ENCODE measurements around the gene CNPY1. TPM values are rescaled to one million over a fixed set of nuclear protein-coding genes. Genes with fewer than 3 reads are reported as not detected.

Gene CNPY1
- total and polyA plus RNA-seq, 4 donors: 0.41 to 0.79 (median 0.66) TPM; not detected in 1

DNA sequence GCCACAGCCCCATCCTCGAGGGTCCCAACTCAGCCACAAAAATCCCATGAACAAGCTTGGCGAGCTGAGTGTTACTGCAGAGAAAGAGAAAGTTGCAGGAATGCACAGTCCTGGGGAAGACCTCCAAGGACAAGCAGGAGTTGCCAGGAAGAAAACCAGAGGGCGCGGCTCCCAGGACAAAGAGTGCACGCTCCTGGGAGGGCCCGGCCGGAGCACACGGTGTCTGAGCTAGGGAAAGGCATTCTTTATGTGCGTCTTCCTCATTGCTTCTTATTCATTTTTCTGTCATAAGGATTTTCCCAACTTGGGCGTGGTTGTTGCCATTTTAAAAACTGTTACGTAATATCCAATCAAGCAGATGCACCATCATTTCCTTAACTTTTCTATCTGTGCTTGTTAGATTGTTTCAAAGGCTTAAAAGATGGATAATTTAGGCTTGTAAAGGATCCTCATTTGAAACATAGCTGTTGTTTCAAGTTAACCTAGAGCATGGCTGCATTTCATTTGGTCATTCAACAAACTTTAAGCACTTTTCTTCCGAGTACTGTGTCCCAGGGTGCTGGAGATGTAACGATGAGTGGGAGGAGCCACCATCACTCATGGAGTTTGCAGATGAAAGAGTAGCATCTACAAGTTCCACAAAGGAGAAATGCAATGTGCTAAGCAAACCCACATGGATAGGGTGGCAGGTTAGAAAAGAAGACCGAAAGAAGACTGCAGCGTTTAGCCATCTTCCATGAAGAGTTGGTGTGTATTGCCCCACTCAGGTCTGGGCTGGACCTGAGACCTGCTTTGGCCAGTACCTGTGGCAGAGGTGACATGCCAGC is 5.6 kb upstream of the CNPY1 start:
- H3K27me3 ChIP-seq (ENCODE audit: control insufficient read depth, insufficient read depth, low read length): no peaks in the 10 kb centered on the region
- no peaks in the 10 kb centered on the region for H3K9me3 ChIP-seq (ENCODE audit: control insufficient read depth, insufficient read depth, low read length)
- 70% methylated on average over 12 of the region's 15 CpGs for WGBS (ENCODE audit: insufficient coverage)
- DNase-seq (ENCODE audit: low read depth in 4 of 6, low spot score in 6 of 6): no peak
- no peak overlapping the region for H3K27ac ChIP-seq (ENCODE audit: low read depth, low read length)
- peaks cover 4% of the 10 kb centered on the region for H3K4me1 ChIP-seq (ENCODE audit: control insufficient read depth, insufficient read depth, low read length)
- no peaks in the 10 kb centered on the region for H3K36me3 ChIP-seq (ENCODE audit: control insufficient read depth, insufficient read depth, low read length)
- H3K4me3 ChIP-seq (ENCODE audit: low read depth, low read length): no peak overlapping the region

- H3K4me3 ChIP-seq (ENCODE audit: low read depth, low read length): no peak overlapping the region
- no peak for DNase-seq (ENCODE audit: low read depth in 4 of 6, low spot score in 6 of 6)
- H3K27me3 ChIP-seq (ENCODE audit: control insufficient read depth, insufficient read depth, low read length): no peaks in the 10 kb centered on the region
- peaks cover 4% of the 10 kb centered on the region for H3K4me1 ChIP-seq (ENCODE audit: control insufficient read depth, insufficient read depth, low read length)
- H3K36me3 ChIP-seq (ENCODE audit: control insufficient read depth, insufficient read depth, low read length): no peaks in the 10 kb centered on the region
- H3K9me3 ChIP-seq (ENCODE audit: control insufficient read depth, insufficient read depth, low read length): no peaks in the 10 kb centered on the region
- no peak overlapping the region for H3K27ac ChIP-seq (ENCODE audit: low read depth, low read length)
- 93% methylated on average over 10 of the region's 12 CpGs for WGBS (ENCODE audit: insufficient coverage)
Observed at GRCh38 chr7:155550916-155551315, 4.6 kb upstream of the CNPY1 start.

DNA sequence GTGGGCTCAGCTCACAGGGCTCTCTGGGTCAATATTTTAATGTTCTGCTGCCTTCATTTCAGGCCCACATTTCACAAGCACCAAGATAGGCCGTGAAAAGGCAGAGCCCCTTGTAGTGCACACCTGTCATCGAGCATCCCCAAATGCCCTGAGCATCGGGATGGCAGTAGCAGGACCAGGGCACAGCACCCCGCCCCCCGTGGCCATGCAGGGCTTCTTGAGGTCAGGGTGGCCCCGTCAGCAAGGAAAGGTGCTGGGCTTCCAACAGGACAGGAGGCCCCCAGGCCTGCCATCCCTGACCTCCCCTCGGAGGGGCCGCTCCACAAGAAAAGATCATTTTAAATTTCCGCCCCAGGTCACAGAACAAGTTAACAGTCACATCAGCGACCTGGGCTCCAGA is 2.9 kb upstream of the CNPY1 start:
- no peaks in the 10 kb centered on the region for H3K9me3 ChIP-seq (ENCODE audit: control insufficient read depth, insufficient read depth, low read length)
- H3K4me3 ChIP-seq (ENCODE audit: low read depth, low read length): no peak overlapping the region
- no peaks in the 10 kb centered on the region for H3K27me3 ChIP-seq (ENCODE audit: control insufficient read depth, insufficient read depth, low read length)
- H3K36me3 ChIP-seq (ENCODE audit: control insufficient read depth, insufficient read depth, low read length): no peaks in the 10 kb centered on the region
- H3K27ac ChIP-seq (ENCODE audit: low read depth, low read length): no peak overlapping the region
- no peak for DNase-seq (ENCODE audit: low read depth in 4 of 6, low spot score in 6 of 6)
- no peaks in the 10 kb centered on the region for H3K4me1 ChIP-seq (ENCODE audit: control insufficient read depth, insufficient read depth, low read length)
- 97% methylated on average over 8 of the region's 10 CpGs for WGBS (ENCODE audit: insufficient coverage)

GRCh38 chr7:155547161-155547791 is 917 bp upstream of the CNPY1 start:
- Histone ChIP-seq H3K4me3 (ENCODE audit: low read depth, low read length) (no peak overlapping the region), H3K4me1 (ENCODE audit: control insufficient read depth, insufficient read depth, low read length) (peaks cover 14% of the 10 kb centered on the region), H3K27me3 (ENCODE audit: control insufficient read depth, insufficient read depth, low read length) (no peaks in the 10 kb centered on the region), H3K27ac (ENCODE audit: low read depth, low read length) (no peak overlapping the region), H3K36me3 (ENCODE audit: control insufficient read depth, insufficient read depth, low read length) (no peaks in the 10 kb centered on the region), H3K9me3 (ENCODE audit: control insufficient read depth, insufficient read depth, low read length) (no peaks in the 10 kb centered on the region)
- WGBS (ENCODE audit: insufficient coverage): 85% methylated on average over 12 of the region's 12 CpGs
- DNase-seq (ENCODE audit: low read depth in 4 of 6, low spot score in 6 of 6): no peak

DNA sequence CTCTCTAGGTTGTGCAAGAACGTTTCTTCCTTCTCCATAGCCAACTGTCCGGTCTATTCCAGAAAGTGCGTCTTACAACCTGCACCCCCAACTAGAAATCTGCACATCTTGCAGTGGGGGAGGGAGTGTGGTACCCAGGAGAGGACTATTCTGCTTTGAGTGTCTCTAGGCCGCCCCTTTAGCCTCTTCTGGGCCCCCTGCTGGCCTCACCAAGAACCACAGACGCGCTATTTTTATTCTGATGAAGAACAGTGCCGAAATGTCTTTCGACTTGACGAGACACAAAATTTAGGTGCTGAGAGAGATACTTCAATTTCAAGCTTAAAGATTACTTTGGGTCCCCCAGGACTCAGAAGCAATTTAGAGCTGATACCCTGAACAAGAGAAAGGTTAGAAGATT is 1.0 kb downstream of the CNPY1 start:
- Histone ChIP-seq H3K27me3 (ENCODE audit: control insufficient read depth, insufficient read depth, low read length) (no peaks in the 10 kb centered on the region), H3K4me1 (ENCODE audit: control insufficient read depth, insufficient read depth, low read length) (peaks cover 14% of the 10 kb centered on the region), H3K36me3 (ENCODE audit: control insufficient read depth, insufficient read depth, low read length) (no peaks in the 10 kb centered on the region), H3K27ac (ENCODE audit: low read depth, low read length) (no peak overlapping the region), H3K4me3 (ENCODE audit: low read depth, low read length) (no peak overlapping the region), H3K9me3 (ENCODE audit: control insufficient read depth, insufficient read depth, low read length) (no peaks in the 10 kb centered on the region)
- DNase-seq (ENCODE audit: low read depth in 4 of 6, low spot score in 6 of 6): no peak
- 91% methylated on average over 5 of the region's 9 CpGs for WGBS (ENCODE audit: insufficient coverage)

DNA sequence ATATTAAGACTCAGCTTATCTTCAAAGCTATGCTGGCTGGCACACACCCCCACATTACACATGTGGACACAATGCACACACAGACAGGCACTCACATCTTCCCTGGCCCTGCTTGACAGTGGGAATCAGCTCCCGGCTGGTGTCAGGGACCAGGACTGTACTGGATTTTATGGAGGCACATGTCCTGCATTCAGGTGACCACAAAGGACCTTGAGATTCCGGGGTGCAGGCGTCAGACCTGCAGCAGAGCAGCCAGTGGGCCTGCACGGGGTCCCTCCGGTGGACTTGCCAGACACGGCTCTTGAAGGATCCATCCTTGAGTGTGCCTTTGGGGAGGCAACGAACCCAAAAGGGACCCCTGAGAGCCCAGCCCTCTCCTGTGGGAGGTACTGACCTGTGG is 1.9 kb downstream of the CNPY1 start:
- no peak for DNase-seq (ENCODE audit: low read depth in 4 of 6, low spot score in 6 of 6)
- H3K27ac ChIP-seq (ENCODE audit: low read depth, low read length): no peak overlapping the region
- no peak overlapping the region for H3K4me3 ChIP-seq (ENCODE audit: low read depth, low read length)
- H3K27me3 ChIP-seq (ENCODE audit: control insufficient read depth, insufficient read depth, low read length): no peaks in the 10 kb centered on the region
- H3K9me3 ChIP-seq (ENCODE audit: control insufficient read depth, insufficient read depth, low read length): no peaks in the 10 kb centered on the region
- H3K4me1 ChIP-seq (ENCODE audit: control insufficient read depth, insufficient read depth, low read length): peaks cover 14% of the 10 kb centered on the region
- no peaks in the 10 kb centered on the region for H3K36me3 ChIP-seq (ENCODE audit: control insufficient read depth, insufficient read depth, low read length)
- WGBS (ENCODE audit: insufficient coverage): 93% methylated on average over 7 of the region's 7 CpGs

- Histone ChIP-seq H3K4me1 (ENCODE audit: control insufficient read depth, insufficient read depth, low read length) (peaks cover 14% of the 10 kb centered on the region), H3K27ac (ENCODE audit: low read depth, low read length) (no peak overlapping the region), H3K9me3 (ENCODE audit: control insufficient read depth, insufficient read depth, low read length) (no peaks in the 10 kb centered on the region), H3K4me3 (ENCODE audit: low read depth, low read length) (no peak overlapping the region), H3K36me3 (ENCODE audit: control insufficient read depth, insufficient read depth, low read length) (no peaks in the 10 kb centered on the region), H3K27me3 (ENCODE audit: control insufficient read depth, insufficient read depth, low read length) (no peaks in the 10 kb centered on the region)
- WGBS (ENCODE audit: insufficient coverage): 81% methylated on average over 9 of the region's 9 CpGs
- DNase-seq (ENCODE audit: low read depth in 4 of 6, low spot score in 6 of 6): no peak
Observed at GRCh38 chr7:155543926-155544325, 2.4 kb downstream of the CNPY1 start.

DNA sequence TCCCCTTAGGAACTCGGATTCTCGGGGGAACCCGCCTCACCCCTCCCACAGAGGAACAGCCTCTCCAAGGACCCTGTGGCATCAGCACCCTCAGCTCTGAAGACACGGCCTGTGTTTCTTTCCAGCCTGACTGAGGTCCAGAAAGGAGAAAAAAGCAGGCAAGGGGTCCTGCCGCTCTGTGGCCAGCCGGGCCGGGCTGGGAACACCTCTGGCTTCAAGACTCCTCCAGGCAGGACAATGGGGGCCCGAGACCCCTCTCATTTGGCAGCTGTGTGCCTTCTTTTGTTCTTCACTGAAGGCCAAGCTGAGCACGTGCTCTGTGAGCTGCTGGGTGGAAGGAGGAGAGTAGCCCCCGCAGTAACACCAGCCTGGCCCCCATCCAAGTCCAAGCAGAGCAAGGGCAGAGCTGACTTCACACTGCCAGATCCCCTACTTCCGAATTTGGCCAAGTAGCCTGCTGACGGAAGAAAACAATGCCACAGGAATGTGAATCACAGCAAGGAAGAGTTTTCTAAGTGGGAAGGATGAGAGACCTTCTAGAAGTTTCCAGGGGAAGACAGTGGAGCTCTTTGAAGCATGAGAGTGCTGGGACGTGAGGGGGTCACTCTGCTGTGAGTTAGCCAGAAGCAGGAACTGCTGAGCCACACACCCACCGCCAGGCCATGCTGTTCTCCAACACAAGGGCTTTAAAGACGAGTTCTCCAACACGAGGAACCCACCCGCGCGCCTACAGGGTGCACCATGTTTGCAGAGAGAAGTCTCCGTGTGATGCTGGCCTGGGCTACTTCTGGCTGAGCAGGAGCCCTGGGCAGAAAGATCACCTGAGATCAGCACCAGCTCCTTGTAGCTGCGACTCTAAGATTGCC is 3.1 kb downstream of the CNPY1 start:
- Histone ChIP-seq H3K4me3 (ENCODE audit: low read depth, low read length) (no peak overlapping the region), H3K4me1 (ENCODE audit: control insufficient read depth, insufficient read depth, low read length) (peaks cover 14% of the 10 kb centered on the region), H3K27ac (ENCODE audit: low read depth, low read length) (no peak overlapping the region), H3K27me3 (ENCODE audit: control insufficient read depth, insufficient read depth, low read length) (no peaks in the 10 kb centered on the region), H3K36me3 (ENCODE audit: control insufficient read depth, insufficient read depth, low read length) (no peaks in the 10 kb centered on the region), H3K9me3 (ENCODE audit: control insufficient read depth, insufficient read depth, low read length) (no peaks in the 10 kb centered on the region)
- DNase-seq (ENCODE audit: low read depth in 4 of 6, low spot score in 6 of 6): peak in 2 of 6 donors; percentile 33 to 42
- 63% methylated on average over 18 of the region's 21 CpGs for WGBS (ENCODE audit: insufficient coverage)

GRCh38 chr7:155541986-155542675 is 4.2 kb downstream of the CNPY1 start:
- no peak overlapping the region for H3K27ac ChIP-seq (ENCODE audit: low read depth, low read length)
- DNase-seq (ENCODE audit: low read depth in 4 of 6, low spot score in 6 of 6): no peak
- H3K36me3 ChIP-seq (ENCODE audit: control insufficient read depth, insufficient read depth, low read length): no peaks in the 10 kb centered on the region
- WGBS (ENCODE audit: insufficient coverage): 79% methylated on average over 19 of the region's 19 CpGs
- H3K4me3 ChIP-seq (ENCODE audit: low read depth, low read length): no peak overlapping the region
- no peaks in the 10 kb centered on the region for H3K9me3 ChIP-seq (ENCODE audit: control insufficient read depth, insufficient read depth, low read length)
- no peaks in the 10 kb centered on the region for H3K27me3 ChIP-seq (ENCODE audit: control insufficient read depth, insufficient read depth, low read length)
- peaks cover 14% of the 10 kb centered on the region for H3K4me1 ChIP-seq (ENCODE audit: control insufficient read depth, insufficient read depth, low read length)
